CD4-positive, alpha-beta T cell treated with Interferon gamma for 1 hour (primary cell): Measurements from ENCODE around the gene HPCAL1.

Source experiments
- DNase-seq: peaks from one replicate; pipeline ENCODE4 v3.0.0-alpha.2; 2020

Gene HPCAL1

DNA sequence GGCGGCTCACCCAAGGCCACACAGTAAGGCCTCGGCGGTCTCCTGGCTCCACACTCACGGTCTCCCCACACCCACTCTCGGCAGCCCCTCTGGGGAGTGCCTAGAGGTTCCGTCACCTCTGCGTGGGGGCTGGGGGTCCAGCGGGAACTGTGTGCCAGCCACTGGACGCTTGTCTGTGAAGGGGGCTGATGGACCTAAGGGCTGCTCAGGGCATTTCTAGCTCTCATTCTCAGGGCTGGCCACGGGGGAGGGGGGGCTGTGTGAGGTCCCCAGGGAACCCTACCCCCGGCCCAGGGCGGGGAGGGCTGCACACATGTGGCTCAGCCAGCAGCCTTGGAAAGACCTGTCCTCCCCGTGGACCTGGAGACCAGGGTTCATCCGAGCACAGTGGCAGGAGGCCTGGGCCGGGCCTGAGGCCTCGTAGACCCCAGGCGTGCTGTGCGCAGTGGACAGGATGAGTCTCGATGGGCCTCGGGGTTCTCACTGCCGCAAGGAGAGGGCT is 172.6 kb downstream of the HPCAL1 start:
- no peak for DNase-seq

GRCh38 chr2:10475811-10476660 is 173.3 kb downstream of the HPCAL1 start:
- DNase-seq, result no peak

- no peak for DNase-seq
Observed at GRCh38 chr2:10476723-10477442, 174.2 kb downstream of the HPCAL1 start.
